Fibroblast of skin of left quadriceps (primary cell): ENCODE measurements around the gene CSTA.
"Not testable (repeated sequence)": the region's sequence is repeated elsewhere in the genome, so short reads cannot be mapped to it uniquely, and the experiment has no call there.

Source experiments
- DNase-seq, 2 experiments: peaks; one replicate each; pipeline ENCODE4 v3.0.0-alpha.2; 2013; ENCODE audit warnings: low read depth in 2 of 2

CSTA gene

GRCh38 chr3:122322095-122323075 is 2.7 kb upstream of the CSTA start:
- DNase-seq: no peak

- no peak for DNase-seq
These were observed 721 bp downstream of the CSTA start for GRCh38 chr3:122325769-122326168.

GRCh38 chr3:122331886-122332285 is 6.8 kb downstream of the CSTA start:
- no peak for DNase-seq

- no peak for DNase-seq
These were observed 7.5 kb downstream of the CSTA start for GRCh38 chr3:122332551-122332950.

- DNase-seq: no peak
These were observed 17.8 kb downstream of the CSTA start for GRCh38 chr3:122342803-122343202.

GRCh38 chr3:122343654-122344053 is 18.6 kb downstream of the CSTA start:
- no peak for DNase-seq

- DNase-seq: no peak
These were observed 24.1 kb downstream of the CSTA start for GRCh38 chr3:122349171-122349570.

GRCh38 chr3:122350814-122351418 is 25.9 kb downstream of the CSTA start:
- DNase-seq: no peak

GRCh38 chr3:122351612-122352011 is 26.6 kb downstream of the CSTA start:
- no peak for DNase-seq

- no peak for DNase-seq
These were observed 28.2 kb downstream of the CSTA start for GRCh38 chr3:122353215-122353614.

- DNase-seq: no peak
These were observed 28.9 kb downstream of the CSTA start for GRCh38 chr3:122353893-122354401.

- no peak for DNase-seq
These were observed 30.6 kb downstream of the CSTA start for GRCh38 chr3:122355612-122356011.

GRCh38 chr3:122356402-122356801 is 31.4 kb downstream of the CSTA start:
- DNase-seq: peak in 1 of 2 experiments; percentile 4

GRCh38 chr3:122357828-122358702 is 33.0 kb downstream of the CSTA start:
- peak in 1 of 2 experiments; percentile 2 for DNase-seq

- no peak for DNase-seq
These were observed 33.6 kb downstream of the CSTA start for GRCh38 chr3:122358703-122359032.

- DNase-seq: no peak
These were observed 37.0 kb downstream of the CSTA start for GRCh38 chr3:122362026-122362425.

- no peak for DNase-seq
These were observed 39.4 kb downstream of the CSTA start for GRCh38 chr3:122364490-122364889.

- no peak for DNase-seq
These were observed 40.0 kb downstream of the CSTA start for GRCh38 chr3:122365073-122365472.

GRCh38 chr3:122365582-122366378 is 40.7 kb downstream of the CSTA start:
- DNase-seq: not testable (repeated sequence)

GRCh38 chr3:122366379-122366749 is 41.3 kb downstream of the CSTA start:
- DNase-seq: no peak

GRCh38 chr3:122374034-122374433 is 49.0 kb downstream of the CSTA start:
- no peak for DNase-seq
